K562 (cell line): Measurements from ENCODE around the gene PITPNB. TPM values are rescaled to one million over a fixed set of nuclear protein-coding genes. Genes with fewer than 3 reads are reported as not detected.

Source experiments
- ARHGAP35 ChIP-seq: fragments of 450-650 bp; IDR thresholded peaks from 2 replicates; pipeline ENCODE4 v1.6.1; 2018; ENCODE audit not compliant: partially characterized antibody
- BCL6 ChIP-seq: fragments of 250-450 bp; sonication (Bioruptor Pico); IDR thresholded peaks from 2 replicates; pipeline ENCODE4 v1.4.0; 2020
- BRD4 ChIP-seq: fragments of 200-600 bp; sonication (generic); IDR thresholded peaks from 2 replicates; pipeline ENCODE4 v1.6.1; 2017; ENCODE audit warnings: inconsistent platforms
- CBFB ChIP-seq: sonication (generic); formaldehyde crosslinking; IDR thresholded peaks from 2 replicates; pipeline ENCODE4 v1.4.0; 2020; ENCODE audit warnings: mild to moderate bottlenecking, missing genetic modification reagents
- CHD4 ChIP-seq: fragments of 200-600 bp; sonication (generic); IDR thresholded peaks from 3 replicates; pipeline ENCODE4 v1.6.1; 2012; ENCODE audit warnings: low read depth, mild to moderate bottlenecking, mixed read lengths, low read length, inconsistent platforms; ENCODE audit not compliant: insufficient read depth, insufficient replicate concordance, poor library complexity, severe bottlenecking
- COPS2 ChIP-seq: fragments of 450-650 bp; conservative IDR thresholded peaks from 2 replicates; pipeline ENCODE4 v1.6.1; 2016; ENCODE audit warnings: mild to moderate bottlenecking, moderate library complexity
- DMBX1 ChIP-seq: fragments of 250-450 bp; sonication (Bioruptor Pico); IDR thresholded peaks from 2 replicates; pipeline ENCODE4 v1.8.0; 2022; ENCODE audit warnings: inconsistent platforms, mild to moderate bottlenecking, moderate library complexity, borderline replicate concordance
- EHMT2 ChIP-seq: fragments of 450-650 bp; IDR thresholded peaks from 2 replicates; pipeline ENCODE4 v1.6.1; 2018; ENCODE audit warnings: antibody characterized with exemption
- EP300 ChIP-seq: IDR thresholded peaks from 2 replicates; pipeline ENCODE4 v1.6.1; 2012; ENCODE audit warnings: low read length, improper control_type of control experiment
- HIVEP1 ChIP-seq: fragments of 250-450 bp; sonication (Bioruptor Pico); IDR thresholded peaks from 2 replicates; pipeline ENCODE4 v1.4.0; 2020; ENCODE audit warnings: mild to moderate bottlenecking
- HMBOX1 ChIP-seq: sonication (generic); IDR thresholded peaks from 2 replicates; pipeline ENCODE4 v1.6.1; 2016
- JUND ChIP-seq, 2 experiments: IDR thresholded peaks; 2 replicates in 1 of 2; 3 replicates in 1 of 2; pipeline ENCODE4 v1.6.1; 2011; ENCODE audit warnings: borderline replicate concordance in 2 of 2, low read depth in 2 of 2, low read length in 2 of 2, improper control_type of control experiment in 1 of 2, missing biosample characterization in 1 of 2, missing genetic modification characterization in 1 of 2, missing genetic modification reagents in 1 of 2
- KLF13 ChIP-seq: fragments of 450-650 bp; IDR thresholded peaks from 2 replicates; pipeline ENCODE4 v1.6.1; 2016; ENCODE audit warnings: missing genetic modification characterization, low read depth, mild to moderate bottlenecking, missing compliant biosample characterization, moderate library complexity, borderline replicate concordance
- MAZ ChIP-seq, 2 experiments: fragments of 450-650 bp in 1 of 2; sonication (generic) in 1 of 2; formaldehyde crosslinking; IDR thresholded peaks in 1 of 2; conservative IDR thresholded peaks in 1 of 2; 2 replicates each; pipeline versions ENCODE4 v1.4.0 to v1.5.0; 2020; ENCODE audit warnings: mild to moderate bottlenecking in 1 of 2, missing genetic modification reagents in 1 of 2
- MCM3 ChIP-seq: fragments of 450-650 bp; IDR thresholded peaks from 2 replicates; pipeline ENCODE4 v1.6.1; 2016
- NR1H2 ChIP-seq: sonication (generic); formaldehyde crosslinking; IDR thresholded peaks from 2 replicates; pipeline ENCODE4 v1.4.0; 2020; ENCODE audit warnings: mild to moderate bottlenecking, missing genetic modification reagents
- OTX1 ChIP-seq: fragments of 450-650 bp; formaldehyde crosslinking; IDR thresholded peaks from 2 replicates; pipeline ENCODE4 v1.4.0; 2022; ENCODE audit warnings: mild to moderate bottlenecking
- RFX1 ChIP-seq: fragments of 450-650 bp; IDR thresholded peaks from 2 replicates; pipeline ENCODE4 v1.6.1; 2016; ENCODE audit warnings: mild to moderate bottlenecking, moderate library complexity
- RFX7 ChIP-seq: fragments of 250-450 bp; sonication (Bioruptor Pico); IDR thresholded peaks from 2 replicates; pipeline ENCODE4 v1.5.1; 2021; ENCODE audit warnings: mild to moderate bottlenecking
- RHOXF2B ChIP-seq: fragments of 250-450 bp; sonication (Bioruptor Pico); conservative IDR thresholded peaks from 2 replicates; pipeline ENCODE4 v1.5.1; 2021
- SMAD4 ChIP-seq: fragments of 250-450 bp; sonication (Bioruptor Pico); conservative IDR thresholded peaks from 2 replicates; pipeline ENCODE4 v1.8.0; 2021; ENCODE audit warnings: inconsistent platforms, mild to moderate bottlenecking, moderate library complexity
- TAF1 ChIP-seq: IDR thresholded peaks from 2 replicates; pipeline ENCODE4 v1.6.1; 2011; ENCODE audit warnings: mild to moderate bottlenecking, low read length, moderate library complexity; ENCODE audit not compliant: insufficient read depth, control insufficient read depth, severe bottlenecking; ENCODE audit errors: extremely low read depth
- TBP ChIP-seq: optimal IDR thresholded peaks from 2 replicates; pipeline ENCODE3; 2011; ENCODE audit warnings: low read depth, low read length, improper control_type of control experiment
- THRAP3 ChIP-seq: fragments of 450-650 bp; IDR thresholded peaks from 2 replicates; pipeline ENCODE4 v1.6.1; 2016; ENCODE audit warnings: mild to moderate bottlenecking, inconsistent platforms, borderline replicate concordance
- U2AF1 ChIP-seq: fragments of 200-400 bp; formaldehyde crosslinking; optimal IDR thresholded peaks from 2 replicates; pipeline ENCODE3; 2017; ENCODE audit warnings: mild to moderate bottlenecking, low read depth, low read length, moderate library complexity
- XRCC4 ChIP-seq: IDR thresholded peaks from one replicate; pipeline ENCODE4 v1.6.1; 2011; ENCODE audit not compliant: insufficient read depth, insufficient read length; ENCODE audit errors: extremely low read depth
- ZFP36 ChIP-seq: fragments of 150-350 bp; IDR thresholded peaks from 2 replicates; pipeline ENCODE4 v1.6.1; 2018; ENCODE audit warnings: low read length, low read depth; ENCODE audit not compliant: partially characterized antibody
- ZFPM2 ChIP-seq: fragments of 250-450 bp; sonication (Bioruptor Pico); IDR thresholded peaks from 2 replicates; pipeline ENCODE4 v1.5.1; 2022; ENCODE audit warnings: mild to moderate bottlenecking
- ZNF134 ChIP-seq: fragments of 250-450 bp; sonication (Bioruptor Pico); conservative IDR thresholded peaks from 2 replicates; pipeline ENCODE4 v1.4.0; 2020
- ZNF239 ChIP-seq: fragments of 250-450 bp; sonication (Bioruptor Pico); IDR thresholded peaks from 2 replicates; pipeline ENCODE4 v1.4.0; 2020; ENCODE audit warnings: mild to moderate bottlenecking
- ZNF699 ChIP-seq: fragments of 250-450 bp; sonication (Bioruptor Pico); IDR thresholded peaks from 2 replicates; pipeline ENCODE4 v1.8.0; 2021; ENCODE audit warnings: mild to moderate bottlenecking, moderate library complexity; ENCODE audit not compliant: insufficient replicate concordance
- ZNF707 ChIP-seq: fragments of 250-450 bp; sonication (Bioruptor Pico); conservative IDR thresholded peaks from 2 replicates; pipeline ENCODE4 v1.8.0; 2022; ENCODE audit warnings: inconsistent platforms, mild to moderate bottlenecking, moderate library complexity
- ZNF77 ChIP-seq: fragments of 250-450 bp; sonication (Bioruptor Pico); IDR thresholded peaks from 2 replicates; pipeline ENCODE4 v1.5.0; 2020
- polyA plus RNA-seq, 8 experiments: library from polyadenylated mRNA; depleted of rRNA in 4 of 8; stranded (reverse) in 5 of 8; unstranded in 3 of 8; fragments of >200 nt; fragmentation: Nextera tagmentation in 2 of 8; fragmentation: Illumina TruSeq in 1 of 8; extraction: Ambion mirVana in 2 of 8; extraction: Trizol in 1 of 8; gene quantifications; 2 replicates each; pipeline versions ENCODE4 v1.2.1 to v1.2.3, GENCODE V29; 2011 to 2014; ENCODE audit warnings: inconsistent platforms in 1 of 8, missing spikeins in 1 of 8
- total RNA-seq, 7 experiments: library from RNA; depleted of rRNA in 6 of 7; stranded (reverse); fragments of >200 nt in 6 of 7; fragmentation: Illumina TruSeq in 2 of 7; extraction: Trizol in 2 of 7; gene quantifications; 2 replicates each; pipeline versions ENCODE4 v1.2.1 to v1.2.3, GENCODE V29; 2011 to 2021; ENCODE audit warnings: low replicate concordance in 1 of 7

Gene PITPNB
- total and polyA plus RNA-seq, 9 of the 15 experiments (the other 6 are each of a cell fraction or from before 2014, with no cell fraction given), result 13.1 to 52.4 (median 34.7) TPM

GRCh38 chr22:27913162-27913741 is 5.8 kb downstream of the PITPNB start (continued):
- TF ChIP-seq KLF13, result no peak
- TF ChIP-seq TBP, result no peak
- no peak for TF ChIP-seq ZNF707 (CRISPR knock-in tag)
- TF ChIP-seq ZFP36, result no peak
- peak; percentile 85 for TF ChIP-seq HMBOX1
- TF ChIP-seq ARHGAP35, result no peak
- TF ChIP-seq BRD4, result no peak
- TF ChIP-seq OTX1 (CRISPR knock-in tag), result no peak
- no peak for TF ChIP-seq CHD4
- TF ChIP-seq ZFPM2 (CRISPR knock-in tag), result no peak
- TF ChIP-seq RFX7, result no peak
- no peak for TF ChIP-seq THRAP3
- TF ChIP-seq JUND (IDR thresholded peaks at IDR 0.05; ENCODE audit: borderline replicate concordance, low read depth, low read length), result peak; percentile 13; the same call in 1 of the 2 replicates
- peak; percentile 29; the same call in 1 of the 3 replicates for TF ChIP-seq JUND (tag; IDR thresholded peaks at IDR 0.05; ENCODE audit: borderline replicate concordance, low read depth, low read length)
- no peak for TF ChIP-seq RHOXF2B
- TF ChIP-seq DMBX1, result no peak
- peak; percentile 81 for TF ChIP-seq SMAD4 (CRISPR knock-in tag)
- TF ChIP-seq RFX1, result no peak
- TF ChIP-seq ZNF134 (CRISPR knock-in tag), result no peak
- TF ChIP-seq ZNF77 (CRISPR knock-in tag), result no peak
- TF ChIP-seq U2AF1, result no peak
- no peak for TF ChIP-seq CBFB (CRISPR knock-in tag)
- TF ChIP-seq TAF1, result no peak
- TF ChIP-seq COPS2, result no peak
- no peak for TF ChIP-seq MAZ (CRISPR knock-in tag; conservative IDR thresholded peaks at IDR 0.05 in 1 of 2, IDR thresholded peaks at IDR 0.05 in 1 of 2)
- TF ChIP-seq NR1H2 (CRISPR knock-in tag), result no peak
- no peak for TF ChIP-seq ZNF239 (CRISPR knock-in tag)
- TF ChIP-seq EHMT2, result no peak
- TF ChIP-seq BCL6 (CRISPR knock-in tag), result no peak
- peak; percentile 78 for TF ChIP-seq EP300
- no peak for TF ChIP-seq MCM3
- TF ChIP-seq HIVEP1, result no peak
- no peak for TF ChIP-seq XRCC4
- no peak for TF ChIP-seq ZNF699
